KOPT-K1 (cell line): Measurements from ENCODE around the gene SENP3.

Source experiments
- H3K27ac ChIP-seq: fragments of 200-600 bp; sonication (generic); 2 replicates; pipeline ENCODE4 v1.5.1; 2016; ENCODE audit warnings: antibody characterized with exemption, mild to moderate bottlenecking, low read depth, low read length; ENCODE audit not compliant: poor library complexity, severe bottlenecking
- H3K36me3 ChIP-seq: fragments of 200-600 bp; sonication (generic); 2 replicates; pipeline ENCODE4 v1.5.1; 2017; ENCODE audit warnings: antibody characterized with exemption, mild to moderate bottlenecking, low read length, moderate library complexity; ENCODE audit not compliant: insufficient read depth
- H3K9me3 ChIP-seq: fragments of 200-600 bp; sonication (generic); 2 replicates; pipeline ENCODE4 v1.5.1; 2017; ENCODE audit warnings: antibody characterized with exemption, low read length, mild to moderate bottlenecking; ENCODE audit not compliant: insufficient read depth, poor library complexity, severe bottlenecking

SENP3 gene

DNA sequence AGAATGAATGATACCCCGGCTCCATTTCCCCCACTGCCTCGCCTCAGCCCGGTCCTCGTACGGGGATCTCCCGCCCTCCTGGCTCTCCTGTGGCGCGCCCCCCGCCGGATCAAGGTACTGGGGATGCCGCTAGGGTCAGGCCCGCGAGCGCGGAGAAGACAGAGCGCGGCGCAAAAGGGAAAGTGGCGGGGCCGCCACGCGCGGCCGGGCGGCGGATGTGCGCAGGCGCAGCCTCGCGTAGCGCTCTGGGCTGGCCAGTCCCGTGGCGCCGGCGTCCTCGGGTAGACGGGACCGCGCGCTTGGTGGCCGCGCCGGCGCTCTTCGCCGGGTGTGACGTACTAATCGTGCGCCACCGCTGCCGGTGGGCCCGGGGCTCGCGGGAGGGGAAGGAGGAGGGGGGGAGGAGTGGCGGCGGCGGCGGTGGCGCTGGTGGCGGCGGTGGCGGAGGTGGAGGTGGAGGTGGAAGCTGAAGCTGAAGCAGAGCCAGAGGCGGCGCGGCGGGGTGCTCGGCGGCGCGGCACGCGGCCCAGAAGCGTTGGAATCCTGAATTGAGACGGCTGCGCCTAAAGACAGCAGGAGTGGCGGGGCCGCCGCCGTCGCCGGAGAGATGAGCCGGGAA is at the start of gene SENP3:
SENP3 (plus strand) TSS at position 331 of the 619 bp plus-strand sequence. CDS start 1,158 bp downstream, outside the sequence.
- Histone ChIP-seq H3K9me3 (no peaks in the 10 kb centered on the region), H3K36me3 (peaks cover 40% of the 10 kb centered on the region), H3K27ac (peak within 1 kb of the TSS; percentile 76)

DNA sequence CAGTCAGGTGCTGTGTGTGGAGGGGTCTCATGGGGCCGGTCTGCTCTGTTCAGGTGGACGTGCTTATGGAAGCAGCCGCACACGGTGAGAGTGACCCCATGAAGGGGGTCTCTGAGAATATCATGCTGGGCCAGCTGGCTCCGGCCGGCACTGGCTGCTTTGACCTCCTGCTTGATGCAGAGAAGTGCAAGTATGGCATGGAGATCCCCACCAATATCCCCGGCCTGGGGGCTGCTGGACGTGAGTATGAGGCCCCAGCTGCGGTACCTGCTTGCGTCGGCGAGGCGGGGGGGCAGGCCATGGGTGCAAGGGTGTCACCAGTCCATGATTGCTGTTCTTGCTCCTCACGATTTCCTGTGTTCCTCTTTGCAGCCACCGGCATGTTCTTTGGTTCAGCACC is 49.6 kb upstream of the SENP3 start:
- H3K9me3 ChIP-seq, result no peaks in the 10 kb centered on the region
- no peak overlapping the region for H3K27ac ChIP-seq
- peaks cover 89% of the 10 kb centered on the region for H3K36me3 ChIP-seq

DNA sequence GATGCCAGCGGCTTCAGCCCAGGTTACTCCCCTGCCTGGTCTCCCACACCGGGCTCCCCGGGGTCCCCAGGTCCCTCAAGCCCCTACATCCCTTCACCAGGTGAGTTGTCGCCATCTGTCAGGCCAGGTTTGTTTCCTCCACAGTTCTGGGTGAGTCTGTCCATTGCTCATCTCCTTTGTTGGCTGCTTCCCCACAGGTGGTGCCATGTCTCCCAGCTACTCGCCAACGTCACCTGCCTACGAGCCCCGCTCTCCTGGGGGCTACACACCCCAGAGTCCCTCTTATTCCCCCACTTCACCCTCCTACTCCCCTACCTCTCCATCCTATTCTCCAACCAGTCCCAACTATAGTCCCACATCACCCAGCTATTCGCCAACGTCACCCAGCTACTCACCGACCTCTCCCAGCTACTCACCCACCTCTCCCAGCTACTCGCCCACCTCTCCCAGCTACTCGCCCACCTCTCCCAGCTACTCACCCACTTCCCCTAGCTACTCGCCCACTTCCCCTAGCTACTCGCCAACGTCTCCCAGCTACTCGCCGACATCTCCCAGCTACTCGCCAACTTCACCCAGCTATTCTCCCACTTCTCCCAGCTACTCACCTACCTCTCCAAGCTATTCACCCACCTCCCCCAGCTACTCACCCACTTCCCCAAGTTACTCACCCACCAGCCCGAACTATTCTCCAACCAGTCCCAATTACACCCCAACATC is 48.7 kb upstream of the SENP3 start:
- H3K27ac ChIP-seq, result no peak overlapping the region
- H3K9me3 ChIP-seq, result no peaks in the 10 kb centered on the region
- H3K36me3 ChIP-seq, result peaks cover 80% of the 10 kb centered on the region

DNA sequence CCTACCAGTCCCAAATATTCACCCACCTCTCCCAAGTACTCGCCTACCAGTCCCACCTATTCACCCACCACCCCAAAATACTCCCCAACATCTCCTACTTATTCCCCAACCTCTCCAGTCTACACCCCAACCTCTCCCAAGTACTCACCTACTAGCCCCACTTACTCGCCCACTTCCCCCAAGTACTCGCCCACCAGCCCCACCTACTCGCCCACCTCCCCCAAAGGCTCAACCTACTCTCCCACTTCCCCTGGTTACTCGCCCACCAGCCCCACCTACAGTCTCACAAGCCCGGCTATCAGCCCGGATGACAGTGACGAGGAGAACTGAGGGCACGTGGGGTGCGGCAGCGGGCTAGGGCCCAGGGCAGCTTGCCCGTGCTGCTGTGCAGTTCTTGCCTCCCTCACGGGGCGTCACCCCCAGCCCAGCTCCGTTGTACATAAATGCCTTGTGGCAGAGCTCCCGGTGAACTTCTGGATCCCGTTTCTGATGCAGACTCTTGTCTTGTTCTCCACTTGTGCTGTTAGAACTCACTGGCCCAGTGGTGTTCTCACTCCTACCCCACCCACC is 47.8 kb upstream of the SENP3 start:
- H3K36me3 ChIP-seq, result peaks cover 70% of the 10 kb centered on the region

DNA sequence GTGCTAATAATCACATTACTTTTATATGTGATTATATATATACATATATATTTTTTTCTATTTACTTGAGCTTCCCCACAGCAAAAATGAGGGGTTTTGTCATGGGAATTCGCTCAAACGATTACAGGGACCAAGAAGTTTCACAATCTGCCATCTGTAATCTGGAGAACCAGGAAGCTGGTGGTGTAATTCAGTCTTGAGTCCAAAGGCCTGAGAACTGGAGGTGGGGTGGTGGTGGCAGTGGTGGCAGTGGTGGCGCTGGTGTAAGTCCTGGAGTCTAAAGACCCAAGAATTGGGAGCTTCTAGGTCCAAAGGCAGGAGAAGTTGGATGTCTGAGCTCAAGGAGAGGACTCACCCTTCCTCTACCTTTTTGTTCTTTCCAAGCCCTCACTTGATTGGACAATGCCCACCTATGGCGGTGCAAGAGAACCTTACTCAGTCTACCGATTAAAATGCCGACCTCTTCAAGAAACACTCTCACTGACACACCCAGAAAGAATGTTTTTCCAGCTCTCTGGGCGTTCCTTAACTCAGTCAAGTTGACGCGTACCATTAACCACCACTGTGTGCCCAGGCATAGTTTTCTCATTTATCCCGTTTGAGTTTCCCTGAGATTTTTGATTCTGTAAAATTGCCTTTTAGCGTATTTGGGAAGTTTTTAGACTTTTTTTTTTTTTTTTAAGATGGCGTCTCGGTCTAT is 45.7 kb upstream of the SENP3 start:
- peaks cover 49% of the 10 kb centered on the region for H3K36me3 ChIP-seq
- no peak overlapping the region for H3K27ac ChIP-seq
- no peaks in the 10 kb centered on the region for H3K9me3 ChIP-seq

More for the DNA sequence above, 47.8 kb upstream of the SENP3 start:
- H3K9me3 ChIP-seq, result no peaks in the 10 kb centered on the region
- no peak overlapping the region for H3K27ac ChIP-seq

DNA sequence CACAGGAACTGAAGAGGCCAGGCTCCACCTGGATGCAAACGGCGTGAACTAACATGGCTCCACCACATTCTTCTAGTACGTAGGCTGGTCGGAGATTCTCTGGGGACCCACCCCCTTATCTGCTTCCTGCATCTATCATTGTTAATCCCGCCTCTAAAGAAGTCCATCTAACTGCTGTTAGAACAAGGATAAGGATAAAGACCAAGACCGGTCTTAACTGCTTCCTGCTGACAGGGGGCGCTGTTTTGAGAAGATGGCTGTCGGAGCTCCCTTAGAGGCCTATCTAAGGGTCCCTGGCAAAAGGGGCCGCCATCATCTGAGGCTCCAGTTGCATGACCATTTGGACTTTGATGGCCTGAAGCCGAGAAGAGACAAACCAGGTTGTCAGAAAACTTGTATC is 38.7 kb upstream of the SENP3 start:
- no peaks in the 10 kb centered on the region for H3K36me3 ChIP-seq
- no peak overlapping the region for H3K27ac ChIP-seq
- H3K9me3 ChIP-seq, result peaks cover 19% of the 10 kb centered on the region

DNA sequence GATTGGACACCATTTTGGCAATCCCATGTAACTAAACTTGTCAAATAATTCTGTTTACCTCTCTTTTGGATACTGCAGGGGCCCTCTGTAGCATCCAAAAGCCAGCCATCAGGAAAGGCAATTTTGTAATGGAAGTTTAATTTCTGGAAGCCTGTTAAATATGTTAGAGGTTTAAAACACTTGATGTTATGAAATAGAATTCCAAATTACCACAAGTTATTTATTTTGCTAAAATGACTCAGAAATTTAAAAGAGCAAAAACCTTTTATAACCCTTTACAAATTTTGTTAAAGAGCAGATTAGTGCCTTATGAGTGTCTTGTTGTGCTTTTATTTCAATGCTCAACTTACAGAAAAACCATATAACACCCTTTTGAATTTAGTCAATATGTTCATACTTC is 32.9 kb upstream of the SENP3 start:
- Histone ChIP-seq H3K36me3 (no peaks in the 10 kb centered on the region), H3K9me3 (peaks cover 31% of the 10 kb centered on the region), H3K27ac (no peak overlapping the region)

DNA sequence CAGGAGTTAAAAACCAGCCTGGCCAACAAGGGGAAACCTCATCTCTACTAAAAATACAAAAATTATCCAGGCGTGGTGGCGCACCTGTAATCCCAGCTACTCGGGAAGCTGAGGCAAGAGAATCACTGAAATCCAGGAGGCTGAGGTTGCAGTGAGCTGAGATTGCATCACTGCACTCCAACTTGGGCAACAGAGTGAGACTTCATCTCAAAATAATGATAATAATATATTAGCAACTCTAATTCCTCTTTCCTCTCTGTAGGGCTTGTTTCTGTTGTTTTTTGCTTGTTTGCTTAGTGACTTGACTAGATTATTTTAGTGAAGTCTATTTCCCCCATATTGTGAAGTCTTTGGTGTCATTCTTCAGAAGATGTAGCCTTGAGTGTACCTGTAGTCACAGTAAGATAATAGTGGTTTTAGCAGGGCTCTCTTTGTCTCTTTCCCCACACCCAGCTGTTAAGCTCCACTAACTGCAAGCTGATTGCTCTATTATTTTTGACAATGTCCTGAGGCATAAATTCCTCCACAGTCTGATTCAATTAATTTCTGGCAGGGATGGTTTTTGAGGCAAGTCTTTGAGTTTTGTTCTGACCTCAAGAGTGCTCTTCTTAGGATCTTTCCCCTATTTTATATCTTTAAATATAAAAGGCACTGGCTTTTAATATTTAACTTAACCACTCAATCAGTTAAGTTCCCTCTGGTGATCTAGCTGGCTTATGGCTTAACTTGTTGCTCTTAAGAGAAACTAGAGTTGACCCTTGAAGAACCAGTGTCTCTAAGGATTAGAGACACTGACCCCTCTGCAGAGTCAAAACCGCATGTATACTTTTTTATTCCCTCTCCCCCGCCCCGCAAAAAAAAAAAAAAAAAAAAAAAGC is 31.5 kb upstream of the SENP3 start:
- Histone ChIP-seq H3K27ac (no peak overlapping the region), H3K36me3 (no peaks in the 10 kb centered on the region), H3K9me3 (peaks cover 31% of the 10 kb centered on the region)

DNA sequence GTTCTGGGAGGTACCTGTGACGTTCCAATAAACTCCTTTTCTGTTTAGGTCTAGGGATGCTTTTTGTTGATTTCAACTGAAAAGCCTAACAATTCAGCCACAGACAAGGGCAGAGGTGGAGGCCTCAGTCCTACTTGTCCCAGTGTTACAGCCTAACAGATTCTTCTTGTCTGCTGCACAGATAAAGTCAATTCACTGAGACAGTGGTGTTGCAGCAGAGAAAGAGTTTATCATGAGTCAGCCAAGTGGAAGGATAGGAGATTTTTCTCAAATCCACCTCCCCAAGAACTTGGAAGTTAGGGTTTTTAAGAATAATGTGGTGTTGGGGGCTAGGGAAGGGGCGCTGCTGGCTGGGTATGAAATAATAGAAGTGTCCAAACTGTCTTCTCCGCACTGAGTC is 23.7 kb upstream of the SENP3 start:
- Histone ChIP-seq H3K9me3 (peaks cover 18% of the 10 kb centered on the region), H3K27ac (no peak overlapping the region), H3K36me3 (no peaks in the 10 kb centered on the region)

DNA sequence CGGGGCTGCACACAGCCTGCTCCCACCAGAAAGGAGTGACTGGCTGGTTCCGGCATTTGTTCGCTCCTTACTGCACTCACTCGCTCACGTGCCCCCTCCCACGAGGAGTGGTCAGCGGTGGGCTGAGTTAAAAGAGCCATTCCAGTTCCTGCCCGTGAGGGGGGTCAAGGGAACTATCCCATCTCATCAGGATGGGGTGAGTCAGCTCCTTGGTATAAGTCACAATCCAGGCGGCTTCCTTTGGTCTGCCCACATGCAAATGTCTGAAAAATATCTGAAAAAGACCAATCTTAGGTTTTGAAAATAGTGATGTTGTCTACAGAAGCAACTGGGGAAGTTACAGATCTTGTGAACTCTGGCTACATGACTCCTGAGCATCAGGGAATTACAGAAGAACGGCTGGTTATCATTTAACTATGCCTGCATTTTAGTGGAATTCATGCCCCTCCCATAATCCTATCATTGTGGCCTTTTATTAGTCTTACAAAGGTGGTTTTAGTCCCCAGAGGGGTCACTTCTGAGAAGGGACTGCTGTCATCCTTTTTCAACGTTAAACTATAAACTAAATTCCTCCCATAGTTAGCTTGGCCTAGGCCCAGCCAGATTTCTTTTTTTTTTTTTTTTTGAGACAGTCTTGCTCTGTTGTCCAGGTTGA is 22.7 kb upstream of the SENP3 start:
- no peaks in the 10 kb centered on the region for H3K36me3 ChIP-seq
- peaks cover 18% of the 10 kb centered on the region for H3K9me3 ChIP-seq
- H3K27ac ChIP-seq, result no peak overlapping the region

DNA sequence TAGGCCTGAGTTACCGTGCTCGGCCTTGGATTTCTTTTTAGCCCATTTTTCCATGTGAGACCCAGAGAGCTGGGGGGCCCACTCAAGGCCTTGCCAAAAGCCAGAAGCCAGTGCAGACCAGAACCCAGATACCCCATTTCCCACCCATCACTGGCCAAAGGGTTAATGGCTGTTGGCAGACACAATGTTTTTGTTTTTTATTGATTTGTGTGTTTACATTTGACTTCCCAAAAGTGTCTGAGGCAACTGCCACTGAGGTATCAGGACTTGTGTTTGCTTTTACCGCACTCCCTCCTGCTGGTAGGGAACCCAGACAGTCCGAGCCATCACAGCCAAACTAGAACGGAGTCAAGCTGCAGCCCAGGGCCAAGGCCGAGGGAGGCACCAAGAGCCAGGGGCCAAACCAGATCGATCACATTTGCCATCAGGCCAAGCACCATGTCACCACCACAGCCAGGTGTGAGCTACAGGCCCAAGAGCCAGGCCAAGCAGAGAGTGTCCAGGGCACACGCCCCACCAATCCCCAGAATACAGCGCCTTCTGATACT is 20.6 kb upstream of the SENP3 start:
- H3K36me3 ChIP-seq, result no peaks in the 10 kb centered on the region
- H3K27ac ChIP-seq, result no peak overlapping the region
- H3K9me3 ChIP-seq, result peaks cover 18% of the 10 kb centered on the region

DNA sequence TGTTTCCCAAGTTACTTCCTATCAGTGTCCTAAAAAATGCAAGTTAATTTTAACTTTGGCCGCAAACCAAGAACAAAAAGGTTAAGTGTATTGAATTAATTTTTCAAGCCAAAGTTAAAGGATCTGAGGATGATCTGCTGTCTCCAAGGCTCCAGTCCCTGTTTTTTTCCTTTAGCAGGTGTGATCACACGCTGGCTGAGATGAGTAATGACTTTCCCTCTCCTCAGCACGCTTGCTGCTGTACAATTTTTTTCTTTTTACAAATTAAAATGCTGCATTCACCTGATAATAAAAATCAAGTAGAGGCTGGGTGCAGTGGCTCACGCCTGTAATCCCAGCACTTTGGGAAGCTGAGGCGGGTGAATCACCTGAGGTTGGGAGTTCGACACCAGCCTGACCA is 16.8 kb upstream of the SENP3 start:
- Histone ChIP-seq H3K9me3 (no peaks in the 10 kb centered on the region), H3K36me3 (no peaks in the 10 kb centered on the region), H3K27ac (no peak overlapping the region)

DNA sequence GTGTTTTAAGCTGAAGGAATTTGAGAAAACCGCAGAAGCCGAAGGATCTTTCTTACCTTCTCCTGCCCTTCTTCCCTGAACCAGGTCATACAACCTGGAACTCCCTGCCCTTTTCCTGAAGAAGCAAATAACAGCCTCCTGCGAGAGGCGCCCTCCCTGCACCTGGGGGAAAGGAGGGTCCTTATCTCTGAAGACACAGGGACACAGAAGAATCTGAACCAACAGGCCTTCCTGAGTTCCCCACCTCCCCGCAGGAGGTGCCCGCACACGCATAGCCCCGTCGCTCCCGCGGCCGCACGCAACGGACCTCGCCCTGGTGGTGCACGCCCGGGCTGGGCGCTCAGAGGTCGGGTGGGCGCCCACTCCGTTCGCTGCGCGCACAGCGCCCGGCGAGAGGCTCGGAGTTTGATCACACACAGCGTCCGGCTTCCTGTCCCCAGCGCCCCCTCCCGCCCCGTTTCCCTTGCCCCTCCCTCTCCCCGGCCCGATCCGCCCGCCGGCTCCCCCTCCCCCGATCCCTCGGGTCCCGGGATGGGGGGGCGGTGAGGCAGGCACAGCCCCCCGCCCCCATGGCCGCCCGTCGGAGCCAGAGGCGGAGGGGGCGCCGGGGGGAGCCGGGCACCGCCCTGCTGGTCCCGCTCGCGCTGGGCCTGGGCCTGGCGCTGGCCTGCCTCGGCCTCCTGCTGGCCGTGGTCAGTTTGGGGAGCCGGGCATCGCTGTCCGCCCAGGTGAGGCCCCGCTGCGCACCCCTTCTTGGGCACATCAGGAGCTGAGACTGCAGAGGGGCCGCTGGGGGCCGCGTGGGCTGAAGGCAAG is 12.9 kb upstream of the SENP3 start, which contains the start of gene TNFSF12:
TNFSF12 (plus strand) TSS at position 474 of the 816 bp plus-strand sequence; CDS start at position 570, 96 bp downstream.
- Histone ChIP-seq H3K36me3 (no peaks in the 10 kb centered on the region), H3K9me3 (no peaks in the 10 kb centered on the region), H3K27ac (peak within 1 kb of the TSS; percentile 7)
